GM23338 (cell line): ENCODE measurements around the gene SLIT1. TPM values are rescaled to one million over a fixed set of nuclear protein-coding genes. Genes with fewer than 3 reads are reported as not detected.

Experiments
- ATAC-seq: fragments of 200-7000 bp; cut with Tn5 transposase; 3 replicates; pipeline ENCODE4 v1.9.1; 2020
- DNase-seq: peaks from one replicate; pipeline ENCODE4 v3.0.0-alpha.2; 2015; ENCODE audit warnings: low spot score
- H2AFZ ChIP-seq: fragments of 200-600 bp; sonication (generic); 2 replicates; pipeline ENCODE4 v1.8.0; 2016; ENCODE audit warnings: antibody characterized with exemption, mild to moderate bottlenecking, moderate library complexity
- H3F3A ChIP-seq: fragments of 200-600 bp; sonication (generic); replicated peaks from 2 replicates; pipeline ENCODE4 v1.8.0; 2017; ENCODE audit warnings: antibody characterized with exemption, mixed run types, low read depth
- H3K27ac ChIP-seq: fragments of 200-600 bp; sonication (generic); 2 replicates; pipeline ENCODE4 v1.6.1; 2016; ENCODE audit warnings: low read depth
- H3K27me3 ChIP-seq: fragments of 200-600 bp; sonication (generic); 2 replicates; pipeline ENCODE4 v1.8.0; 2016; ENCODE audit warnings: mild to moderate bottlenecking, mixed run types, moderate library complexity; ENCODE audit not compliant: insufficient read depth
- H3K36me3 ChIP-seq: fragments of 200-600 bp; sonication (generic); 2 replicates; pipeline ENCODE4 v1.8.0; 2016; ENCODE audit warnings: mild to moderate bottlenecking; ENCODE audit not compliant: insufficient read depth
- H3K4me1 ChIP-seq: fragments of 200-600 bp; sonication (generic); 2 replicates; pipeline ENCODE4 v1.8.0; 2016; ENCODE audit warnings: mild to moderate bottlenecking, moderate library complexity; ENCODE audit not compliant: insufficient read depth
- H3K4me2 ChIP-seq: fragments of 200-600 bp; sonication (generic); 2 replicates; pipeline ENCODE4 v1.7.1; 2017; ENCODE audit warnings: mixed run types
- H3K4me3 ChIP-seq: fragments of 200-600 bp; sonication (generic); 2 replicates; pipeline ENCODE4 v1.6.1; 2016; ENCODE audit warnings: mixed run types
- H3K79me2 ChIP-seq: fragments of 200-600 bp; sonication (generic); replicated peaks from 2 replicates; pipeline ENCODE4 v1.8.0; 2017; ENCODE audit warnings: mild to moderate bottlenecking; ENCODE audit not compliant: insufficient read depth
- H3K9me2 ChIP-seq: fragments of 200-600 bp; sonication (generic); 2 replicates; pipeline ENCODE4 v1.8.0; 2017; ENCODE audit not compliant: insufficient read depth
- H4K20me1 ChIP-seq: fragments of 200-600 bp; sonication (generic); replicated peaks from 2 replicates; pipeline ENCODE4 v1.8.0; 2017; ENCODE audit warnings: mild to moderate bottlenecking; ENCODE audit not compliant: insufficient read depth
- H3K27ac Mint-ChIP-seq: 2 replicates; pipeline ENCODE4 v1.8.0; 2020; ENCODE audit warnings: inconsistent platforms, mild to moderate bottlenecking, moderate library complexity, mixed read lengths
- H3K27me3 Mint-ChIP-seq: 3 replicates; pipeline ENCODE4 v1.8.0; 2022; ENCODE audit warnings: low read depth, mild to moderate bottlenecking, moderate library complexity, mixed read lengths, inconsistent platforms; ENCODE audit not compliant: insufficient read depth, poor library complexity
- H3K36me3 Mint-ChIP-seq: 3 replicates; pipeline ENCODE4 v1.8.0; 2021; ENCODE audit warnings: low read depth, mild to moderate bottlenecking, inconsistent platforms, moderate library complexity, mixed read lengths
- H3K4me1 Mint-ChIP-seq: 3 replicates; pipeline ENCODE4 v1.8.0; 2020; ENCODE audit warnings: mild to moderate bottlenecking, inconsistent platforms, mixed read lengths
- H3K4me3 Mint-ChIP-seq: 3 replicates; pipeline ENCODE4 v1.8.0; 2021; ENCODE audit warnings: moderate library complexity, mild to moderate bottlenecking, inconsistent platforms, mixed read lengths
- H3K9me3 Mint-ChIP-seq: 3 replicates; pipeline ENCODE4 v1.8.0; 2020; ENCODE audit warnings: moderate library complexity, mild to moderate bottlenecking, inconsistent platforms, mixed read lengths
- CTCF ChIP-seq, 2 experiments: fragments of 200-600 bp in 1 of 2; sonication (generic) in 1 of 2; conservative IDR thresholded peaks; 2 replicates each; pipeline versions ENCODE4 v1.5.1 to v1.6.1; 2016 to 2017; ENCODE audit warnings: antibody characterized with exemption in 2 of 2, low read depth in 2 of 2, mild to moderate bottlenecking in 2 of 2, moderate library complexity in 1 of 2
- EZH2 ChIP-seq: fragments of 200-600 bp; sonication (generic); IDR thresholded peaks from one replicate; pipeline ENCODE4 v1.8.0; 2017; ENCODE audit warnings: antibody characterized with exemption, mild to moderate bottlenecking, low read depth; ENCODE audit not compliant: unreplicated experiment
- EZH2phosphoT487 ChIP-seq: fragments of 200-600 bp; sonication (generic); IDR thresholded peaks from one replicate; pipeline ENCODE4 v1.8.1; 2018; ENCODE audit warnings: antibody characterized with exemption; ENCODE audit not compliant: unreplicated experiment
- JUNB ChIP-seq: IDR thresholded peaks from one replicate; pipeline ENCODE4 v1.6.1; 2016; ENCODE audit warnings: antibody characterized with exemption; ENCODE audit not compliant: unreplicated experiment
- NANOG ChIP-seq: IDR thresholded peaks from 2 replicates; pipeline ENCODE4 v1.6.1; 2016; ENCODE audit warnings: antibody characterized with exemption, borderline replicate concordance
- POLR2AphosphoS5 ChIP-seq: IDR thresholded peaks from 2 replicates; pipeline ENCODE4 v1.6.1; 2016; ENCODE audit warnings: antibody characterized with exemption, low read depth
- REST ChIP-seq: IDR thresholded peaks from one replicate; pipeline ENCODE4 v1.6.1; 2018; ENCODE audit warnings: antibody characterized with exemption; ENCODE audit not compliant: unreplicated experiment
- STAT1 ChIP-seq: IDR thresholded peaks from one replicate; pipeline ENCODE4 v1.6.1; 2016; ENCODE audit warnings: antibody characterized with exemption; ENCODE audit not compliant: unreplicated experiment
- ZNF114 ChIP-seq: fragments of 250-450 bp; sonication (Bioruptor Pico); IDR thresholded peaks from 2 replicates; pipeline ENCODE4 v1.5.0; 2020; ENCODE audit warnings: mild to moderate bottlenecking, moderate library complexity
- ZNF331 ChIP-seq: fragments of 250-450 bp; sonication (Bioruptor Pico); IDR thresholded peaks from 2 replicates; pipeline ENCODE4 v1.5.0; 2020; ENCODE audit warnings: low read depth, mild to moderate bottlenecking, moderate library complexity
- ZNF462 ChIP-seq: fragments of 250-450 bp; sonication (Bioruptor Pico); IDR thresholded peaks from 2 replicates; pipeline ENCODE4 v1.5.0; 2020; ENCODE audit warnings: mild to moderate bottlenecking, moderate library complexity
- polyA plus RNA-seq: library from polyadenylated mRNA; unstranded; fragments of >200 nt; fragmentation: Nextera tagmentation; extraction: Ambion mirVana; gene quantifications from 2 replicates; pipeline ENCODE4 v1.2.1, GENCODE V29; 2016
- total RNA-seq: library from RNA; depleted of rRNA; stranded (reverse); fragments of >200 nt; shearing (Covaris generic); gene quantifications from 2 replicates; pipeline ENCODE4 v1.2.3, GENCODE V29; 2014

The SLIT1 gene
- total and polyA plus RNA-seq, 2 experiments from 2014 or later, result 0.76 to 1.7 TPM

- TF ChIP-seq REST (no peak), EZH2 (no peak), STAT1 (no peak), POLR2AphosphoS5 (no peak), JUNB (no peak), ZNF114 (CRISPR knock-in tag) (no peak), CTCF (conservative IDR thresholded peaks at IDR 0.05; ENCODE audit: low read depth in 2 of 2) (peak in 1 of 2 experiments; percentile 40; a peak in 2 of 4 replicates), ZNF331 (CRISPR knock-in tag) (no peak)
Measured at GRCh38 chr10:97131181-97131628, 54.6 kb downstream of the SLIT1 start (continued).

- Histone ChIP-seq H3K4me3 (no peak overlapping the region), H3K79me2 (no peaks in the 10 kb centered on the region), H3F3A (no peaks in the 10 kb centered on the region), H3K36me3 (no peaks in the 10 kb centered on the region), H3K4me1 (no peaks in the 10 kb centered on the region), H3K27me3 (no peaks in the 10 kb centered on the region), H3K9me2 (no peaks in the 10 kb centered on the region), H2AFZ (no peak overlapping the region), H3K4me2 (no peak overlapping the region), H4K20me1 (no peaks in the 10 kb centered on the region), H3K27ac (no peak overlapping the region)
- no peak for ATAC-seq
- peaks cover under 1% of the 10 kb centered on the region; the same call in 2 of the 3 replicates for H3K4me1 Mint-ChIP-seq
- H3K9me3 Mint-ChIP-seq, result no peaks in the 10 kb centered on the region
- no peak for DNase-seq
- H3K27ac Mint-ChIP-seq, result no peak overlapping the region
- H3K4me3 Mint-ChIP-seq, result no peak overlapping the region
- no peaks in the 10 kb centered on the region for H3K36me3 Mint-ChIP-seq
- peaks cover 2% of the 10 kb centered on the region for H3K27me3 Mint-ChIP-seq
- no peak for TF ChIP-seq EZH2phosphoT487
- no peak for TF ChIP-seq STAT1
- TF ChIP-seq ZNF462 (CRISPR knock-in tag), result no peak
- no peak for TF ChIP-seq ZNF331 (CRISPR knock-in tag)
- no peak for TF ChIP-seq JUNB
- no peak for TF ChIP-seq CTCF (conservative IDR thresholded peaks at IDR 0.05; ENCODE audit: low read depth in 2 of 2)
- TF ChIP-seq POLR2AphosphoS5, result no peak
- TF ChIP-seq NANOG, result no peak
- TF ChIP-seq EZH2, result no peak
Measured at GRCh38 chr10:97129666-97130065, 56.1 kb downstream of the SLIT1 start.
